Upper lobe of left lung (tissue), 6 donors: ENCODE results near the gene RAP1B. TPM values are rescaled to one million over a fixed set of nuclear protein-coding genes. Genes with fewer than 3 reads are reported as not detected.

Source experiments
- ATAC-seq, 2 donors: fragments of 200-7000 bp; cut with Tn5 transposase; one replicate each; pipeline ENCODE4 v1.9.1; 2022; ENCODE audit warnings: mild to moderate bottlenecking in 2 of 2, moderate library complexity in 2 of 2; ENCODE audit not compliant: low FRiP score in 2 of 2
- DNase-seq, 2 donors: peaks; one replicate each; pipeline ENCODE4 v3.0.0-alpha.2; 2019 to 2020
- H3K27ac ChIP-seq, 4 donors: fragments of 200-600 bp; sonication (generic); one replicate each; pipeline ENCODE4 v1.5.1; 2016 to 2019
- H3K27me3 ChIP-seq, 4 donors: fragments of 200-600 bp; sonication (generic); one replicate each; pipeline ENCODE4 v1.5.1; 2017 to 2019
- H3K36me3 ChIP-seq, 4 donors: fragments of 200-600 bp; sonication (generic); one replicate each; pipeline ENCODE4 v1.5.1; 2016 to 2019
- H3K4me1 ChIP-seq, 4 donors: fragments of 200-600 bp; sonication (generic); one replicate each; pipeline ENCODE4 v1.5.1; 2018 to 2019
- H3K4me3 ChIP-seq, 4 donors: fragments of 200-600 bp; sonication (generic); one replicate each; pipeline ENCODE4 v1.5.1; 2017 to 2019; ENCODE audit warnings: mild to moderate bottlenecking in 2 of 4, moderate library complexity in 1 of 4
- H3K9me3 ChIP-seq, 4 donors: fragments of 200-600 bp; sonication (generic); one replicate each; pipeline ENCODE4 v1.5.1; 2018 to 2019
- CTCF ChIP-seq, 6 experiments: fragments of 450-650 bp in 4 of 6; fragments of 200-600 bp in 2 of 6; sonication (generic) in 2 of 6; IDR thresholded peaks; one replicate each; pipeline ENCODE4 v1.5.1; 2016 to 2019; ENCODE audit warnings: antibody characterized with exemption in 6 of 6
- EP300 ChIP-seq, 4 donors: sonication (generic); formaldehyde crosslinking; IDR thresholded peaks; one replicate each; pipeline ENCODE4 v1.5.1; 2017; ENCODE audit warnings: antibody characterized with exemption in 4 of 4, control low read depth in 2 of 4
- POLR2A ChIP-seq, 4 donors: fragments of 450-650 bp; IDR thresholded peaks; one replicate each; pipeline ENCODE4 v1.5.1; 2016 to 2017; ENCODE audit warnings: antibody characterized with exemption in 4 of 4, mild to moderate bottlenecking in 2 of 4
- POLR2AphosphoS5 ChIP-seq, 2 donors: sonication (generic); formaldehyde crosslinking; IDR thresholded peaks; one replicate each; pipeline ENCODE4 v1.5.1; 2017; ENCODE audit warnings: antibody characterized with exemption in 2 of 2
- WGBS, 2 donors: methylation state at CpG; one replicate each; pipeline ENCODE4 v1.1.5; 2017 to 2018; 5-methylcytosine and 5-hydroxymethylcytosine counted together
- total RNA-seq, 6 donors: library from RNA; depleted of rRNA in 4 of 6; stranded (reverse); fragments of >200 nt in 4 of 6; gene quantifications; one replicate each; pipeline versions ENCODE4 v1.1.0 to v1.2.1, GENCODE V29; 2016 to 2021
- donor health status: DM: no; HTN: no; CAD: no; lungs with moderate emphysema.
- donor health status: DM: no; HTN: yes; CAD: no; lungs with severe emphysema.

RAP1B gene
- total RNA-seq, result 100 to 1,000 TPM; 135 to 208 (median 162) TPM

GRCh38 chr12:68610370-68611093, at the start of gene RAP1B:
TSS of gene RAP1B (plus strand) at chr12:68610899. CDS start at chr12:68648725, 37,826 bp downstream.
- DNase-seq (peak; percentile 87 to 97), ATAC-seq (peak; percentile 97 to 98)
- Histone ChIP-seq H3K4me3 (peak within 1 kb of the TSS; percentile 49 to 77 (median 62)), H3K27me3 (no peaks in the 10 kb centered on the region), H3K4me1 (peaks cover 27 to 45% (median 36%) of the 10 kb centered on the region in 4 donors), H3K36me3 (no peaks in the 10 kb centered on the region), H3K27ac (peak within 1 kb of the TSS; percentile 92 to 100 (median 98)), H3K9me3 (no peaks in the 10 kb centered on the region)
- TF ChIP-seq POLR2AphosphoS5 (IDR thresholded peaks at IDR 0.05), result peak; percentile 98 to 99
- TF ChIP-seq POLR2A (IDR thresholded peaks at IDR 0.05), result peak; percentile 25 to 98 (median 84)
- TF ChIP-seq CTCF (IDR thresholded peaks at IDR 0.05), result peak in 1 of 6 experiments; percentile 13
- peak in 1 of 4 donors; percentile 70 for TF ChIP-seq EP300 (IDR thresholded peaks at IDR 0.05)
- 0% methylated on average over 5 to 30 of the region's 84 CpGs for WGBS, 2 donors

DNA sequence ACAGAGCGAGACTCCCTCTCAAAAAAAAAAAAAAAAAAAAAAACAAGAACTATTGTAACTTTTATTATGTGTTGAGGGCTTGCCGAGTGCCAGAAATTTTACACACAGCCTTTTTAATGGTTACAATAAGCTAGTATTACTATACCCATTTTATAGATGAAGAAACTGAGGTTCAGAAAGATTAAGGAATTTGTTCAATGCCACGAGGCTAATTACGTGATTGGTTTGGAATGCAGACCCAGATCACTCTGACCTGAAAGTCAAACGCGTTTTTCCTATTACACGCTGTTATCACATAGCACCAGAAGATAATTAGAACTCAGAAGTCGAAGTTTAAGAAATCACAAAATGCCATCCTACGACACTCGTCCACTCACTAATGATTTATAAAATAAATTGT, 48.9 kb upstream of the RAP1B start:
- Histone ChIP-seq H3K27me3 (no peaks in the 10 kb centered on the region), H3K4me3 (no peak overlapping the region), H3K4me1 (peaks cover 0 to 16% (median 5%) of the 10 kb centered on the region in 4 donors), H3K36me3 (no peaks in the 10 kb centered on the region), H3K27ac (no peak overlapping the region), H3K9me3 (no peaks in the 10 kb centered on the region)
- no peak for DNase-seq
- no peak for ATAC-seq
- TF ChIP-seq POLR2A (IDR thresholded peaks at IDR 0.05) (no peak), CTCF (IDR thresholded peaks at IDR 0.05) (no peak), EP300 (IDR thresholded peaks at IDR 0.05) (no peak), POLR2AphosphoS5 (IDR thresholded peaks at IDR 0.05) (no peak)
- WGBS, 2 donors, result 88% methylated on average over 10 of the region's 10 CpGs

DNA sequence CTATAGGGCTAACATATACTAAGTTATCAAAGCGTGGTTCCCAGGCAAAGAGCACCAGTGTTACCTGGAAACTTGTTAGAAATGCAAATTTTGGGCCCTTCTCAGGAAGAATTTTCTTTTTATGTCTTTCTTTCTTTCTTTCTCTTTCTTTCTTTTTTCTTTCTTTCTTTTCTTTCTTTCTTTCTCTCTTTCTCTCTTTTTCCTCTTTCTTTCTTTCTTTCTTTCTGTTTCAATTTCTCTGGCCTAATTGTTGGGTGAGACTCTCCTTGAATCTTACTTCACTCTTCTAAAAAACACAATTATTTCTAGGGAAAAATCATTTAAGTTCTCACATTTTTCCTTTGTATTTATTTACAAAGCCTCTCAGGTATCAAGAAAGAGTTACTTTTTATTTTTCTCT, 46.5 kb upstream of the RAP1B start:
- TF ChIP-seq CTCF (IDR thresholded peaks at IDR 0.05) (no peak), POLR2A (IDR thresholded peaks at IDR 0.05) (no peak), EP300 (IDR thresholded peaks at IDR 0.05) (no peak), POLR2AphosphoS5 (IDR thresholded peaks at IDR 0.05) (no peak)
- ATAC-seq (no peak), DNase-seq (no peak)
- Histone ChIP-seq H3K36me3 (no peaks in the 10 kb centered on the region), H3K4me1 (peaks cover 0 to 16% (median 7%) of the 10 kb centered on the region in 4 donors), H3K27me3 (no peaks in the 10 kb centered on the region), H3K27ac (no peak overlapping the region), H3K4me3 (no peak overlapping the region), H3K9me3 (no peaks in the 10 kb centered on the region)
- 93 to 94% methylated on average over 1 of the region's 1 CpG for WGBS, 2 donors

DNA sequence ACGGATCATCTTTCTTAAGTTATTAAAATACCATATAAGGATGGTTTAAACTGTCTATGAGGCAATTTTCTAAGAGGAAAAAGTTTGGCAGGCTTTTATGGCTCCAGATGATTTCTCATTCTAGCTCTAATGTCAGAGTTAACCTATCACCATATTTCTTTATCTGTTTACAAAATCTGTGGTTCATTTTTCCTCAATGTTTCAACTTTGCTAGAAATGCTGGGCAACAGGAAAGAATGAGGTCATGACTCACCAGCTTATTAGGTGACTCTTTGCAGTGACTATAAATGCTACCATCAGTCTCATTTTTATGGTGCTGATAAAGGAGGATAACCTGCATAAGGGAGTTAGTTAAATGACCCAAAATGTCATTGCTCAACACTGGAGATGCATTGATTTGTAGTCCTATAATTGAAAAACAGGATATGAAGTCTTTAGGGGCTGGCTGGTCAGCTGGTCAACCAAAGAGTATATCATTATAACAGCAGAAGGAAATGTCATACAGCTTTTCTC, 45.3 kb upstream of the RAP1B start:
- no peaks in the 10 kb centered on the region for H3K36me3 ChIP-seq
- DNase-seq, result no peak
- H3K27ac ChIP-seq, result no peak overlapping the region
- no peaks in the 10 kb centered on the region for H3K9me3 ChIP-seq
- peaks cover 0 to 13% (median 4%) of the 10 kb centered on the region in 4 donors for H3K4me1 ChIP-seq
- H3K27me3 ChIP-seq, result no peaks in the 10 kb centered on the region
- peak in 1 of 2 donors; percentile 34 for ATAC-seq
- 57 to 69% methylated on average over 1 of the region's 1 CpG for WGBS, 2 donors
- H3K4me3 ChIP-seq, result no peak overlapping the region
- TF ChIP-seq POLR2A (IDR thresholded peaks at IDR 0.05), result no peak
- peak in 1 of 4 donors; percentile 20 for TF ChIP-seq EP300 (IDR thresholded peaks at IDR 0.05)
- no peak for TF ChIP-seq POLR2AphosphoS5 (IDR thresholded peaks at IDR 0.05)
- TF ChIP-seq CTCF (IDR thresholded peaks at IDR 0.05), result no peak
